Cardiac fibroblast (primary cell): ENCODE measurements around the gene FANK1.
A peak's percentile ranks its signal among the peaks of the same experiment; 100 is the strongest.

Source experiments
- DNase-seq, 2 donors: peaks; one replicate each; pipeline versions ENCODE4 v3.0.0 to v3.0.0-alpha.2; 2010; ENCODE audit warnings: low read depth in 2 of 2
- H3K4me3 ChIP-seq, 2 donors: replicated peaks in 1 of 2; 1 replicate in 1 of 2; 2 replicates in 1 of 2; pipeline ENCODE4 v1.5.1; 2011; ENCODE audit warnings: low read depth in 2 of 2, low read length in 2 of 2, mild to moderate bottlenecking in 2 of 2, moderate library complexity in 1 of 2
- CTCF ChIP-seq: IDR thresholded peaks from one replicate; pipeline ENCODE4 v1.5.1; 2011; ENCODE audit warnings: low read depth, mild to moderate bottlenecking, low read length, inconsistent platforms

FANK1 gene

GRCh38 chr10:126029999-126030398 lies 133.6 kb downstream of the FANK1 start:
- DNase-seq = no peak
- TF ChIP-seq CTCF = no peak

GRCh38 chr10:126034586-126034985 lies 138.2 kb downstream of the FANK1 start:
- no peak for TF ChIP-seq CTCF
- H3K4me3 ChIP-seq = no peak overlapping the region
- DNase-seq = no peak

More at GRCh38 chr10:126029999-126030398, 133.6 kb downstream of the FANK1 start:
- H3K4me3 ChIP-seq = no peak overlapping the region

- no peak for TF ChIP-seq CTCF
- DNase-seq = no peak
- no peak overlapping the region for H3K4me3 ChIP-seq
Measured at GRCh38 chr10:126036515-126036914, 140.2 kb downstream of the FANK1 start.

- no peak for DNase-seq
- H3K4me3 ChIP-seq = no peak overlapping the region
- no peak for TF ChIP-seq CTCF
Measured at GRCh38 chr10:126037946-126038345, 141.6 kb downstream of the FANK1 start.

GRCh38 chr10:126041117-126041516 lies 144.8 kb downstream of the FANK1 start:
- no peak for TF ChIP-seq CTCF
- no peak overlapping the region for H3K4me3 ChIP-seq
- no peak for DNase-seq

GRCh38 chr10:126041804-126042231 lies 145.5 kb downstream of the FANK1 start:
- peak; percentile 88 to 92 for DNase-seq
- TF ChIP-seq CTCF = no peak
- no peak overlapping the region for H3K4me3 ChIP-seq

- DNase-seq = no peak
- H3K4me3 ChIP-seq = no peak overlapping the region
- TF ChIP-seq CTCF = no peak
Measured at GRCh38 chr10:126042354-126042753, 146.0 kb downstream of the FANK1 start.
